ENCODE measurements around the gene LDLRAD4.

LDLRAD4 gene

DNA sequence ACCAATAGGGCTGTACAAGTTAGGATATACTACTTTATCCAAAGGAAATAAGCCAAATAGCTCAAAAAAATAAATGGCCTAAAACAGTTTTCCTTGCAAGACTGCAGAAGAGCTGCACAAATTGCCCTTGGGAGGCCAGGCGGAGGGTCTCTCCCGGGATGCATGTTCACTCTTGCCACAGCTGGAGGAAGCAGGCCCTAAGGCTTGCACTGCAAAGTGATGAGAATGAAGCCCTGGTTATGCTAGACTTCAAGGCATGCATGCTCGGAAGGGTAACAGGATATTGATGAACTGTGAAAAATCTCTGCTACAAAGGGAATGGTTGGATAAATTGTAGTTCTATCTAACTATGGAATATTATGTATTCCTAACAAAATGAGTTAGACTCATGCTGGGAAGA lies 27.5 kb upstream of the LDLRAD4 start:
- Histone ChIP-seq H3K36me3 (no peaks in the 10 kb centered on the region), H3K9me3 (no peaks in the 10 kb centered on the region), H3K4me3 (no peak overlapping the region), H3K27me3 (no peaks in the 10 kb centered on the region), H3K4me1 (no peaks in the 10 kb centered on the region), H3K27ac (no peak overlapping the region)
- TF ChIP-seq, protein P1, sequence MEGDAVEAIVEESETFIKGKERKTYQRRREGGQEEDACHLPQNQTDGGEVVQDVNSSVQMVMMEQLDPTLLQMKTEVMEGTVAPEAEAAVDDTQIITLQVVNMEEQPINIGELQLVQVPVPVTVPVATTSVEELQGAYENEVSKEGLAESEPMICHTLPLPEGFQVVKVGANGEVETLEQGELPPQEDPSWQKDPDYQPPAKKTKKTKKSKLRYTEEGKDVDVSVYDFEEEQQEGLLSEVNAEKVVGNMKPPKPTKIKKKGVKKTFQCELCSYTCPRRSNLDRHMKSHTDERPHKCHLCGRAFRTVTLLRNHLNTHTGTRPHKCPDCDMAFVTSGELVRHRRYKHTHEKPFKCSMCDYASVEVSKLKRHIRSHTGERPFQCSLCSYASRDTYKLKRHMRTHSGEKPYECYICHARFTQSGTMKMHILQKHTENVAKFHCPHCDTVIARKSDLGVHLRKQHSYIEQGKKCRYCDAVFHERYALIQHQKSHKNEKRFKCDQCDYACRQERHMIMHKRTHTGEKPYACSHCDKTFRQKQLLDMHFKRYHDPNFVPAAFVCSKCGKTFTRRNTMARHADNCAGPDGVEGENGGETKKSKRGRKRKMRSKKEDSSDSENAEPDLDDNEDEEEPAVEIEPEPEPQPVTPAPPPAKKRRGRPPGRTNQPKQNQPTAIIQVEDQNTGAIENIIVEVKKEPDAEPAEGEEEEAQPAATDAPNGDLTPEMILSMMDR (IDR thresholded peaks at IDR 0.05) = no peak
- intact Hi-C loops (cut with DNase I; ENCODE audit: low total_unique reads) = no loop called here
- no peak for DNase-seq

DNA sequence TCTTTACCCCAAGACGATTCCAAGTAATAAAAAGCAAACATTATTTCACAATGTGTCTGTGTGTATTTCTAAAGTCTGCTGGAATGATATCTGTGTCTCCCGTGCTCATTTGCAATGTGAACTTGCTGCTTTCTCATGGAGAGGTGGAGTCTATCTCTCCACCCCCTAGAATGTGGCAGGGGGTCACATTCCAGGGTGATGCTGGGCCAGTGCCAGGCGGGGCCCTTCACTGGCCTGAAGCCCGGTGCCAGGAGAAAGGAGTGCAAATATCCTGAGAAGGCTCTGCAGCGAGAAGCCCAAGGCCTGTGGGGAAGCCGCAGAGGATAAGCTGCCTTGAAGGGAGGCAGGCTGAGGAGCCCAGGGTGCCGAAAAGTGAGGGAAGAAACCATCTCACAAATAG lies 26.8 kb upstream of the LDLRAD4 start:
- H3K9me3 ChIP-seq = no peaks in the 10 kb centered on the region
- no peak for DNase-seq
- H3K4me1 ChIP-seq = no peaks in the 10 kb centered on the region
- TF ChIP-seq, protein P1 (IDR thresholded peaks at IDR 0.05) = no peak
- H3K4me3 ChIP-seq = no peak overlapping the region
- H3K36me3 ChIP-seq = no peaks in the 10 kb centered on the region
- intact Hi-C loops (cut with DNase I; ENCODE audit: low total_unique reads) = no loop called here
- no peak overlapping the region for H3K27ac ChIP-seq
- H3K27me3 ChIP-seq = no peaks in the 10 kb centered on the region

DNA sequence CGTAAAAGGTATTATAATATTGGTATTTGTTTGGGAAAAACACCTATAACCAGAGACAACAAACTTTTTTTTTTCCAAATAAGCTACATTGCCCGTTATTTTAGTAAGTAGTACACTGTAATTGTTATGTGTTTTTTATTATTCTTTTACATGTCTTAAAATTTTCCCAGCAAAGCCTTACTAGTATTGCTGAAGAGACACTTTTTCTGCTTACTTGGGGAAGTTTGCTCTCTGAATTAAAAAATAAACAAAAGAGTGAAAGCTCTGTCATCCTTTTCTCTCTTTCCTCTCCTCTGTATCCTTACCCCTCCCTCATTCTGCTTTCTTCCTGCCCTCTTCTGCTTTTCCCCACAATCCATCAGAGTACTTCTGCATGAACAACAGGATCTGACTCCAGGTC lies 25.6 kb upstream of the LDLRAD4 start:
- intact Hi-C loops (cut with DNase I; ENCODE audit: low total_unique reads) = no loop called here
- no peak overlapping the region for H3K4me3 ChIP-seq

DNA sequence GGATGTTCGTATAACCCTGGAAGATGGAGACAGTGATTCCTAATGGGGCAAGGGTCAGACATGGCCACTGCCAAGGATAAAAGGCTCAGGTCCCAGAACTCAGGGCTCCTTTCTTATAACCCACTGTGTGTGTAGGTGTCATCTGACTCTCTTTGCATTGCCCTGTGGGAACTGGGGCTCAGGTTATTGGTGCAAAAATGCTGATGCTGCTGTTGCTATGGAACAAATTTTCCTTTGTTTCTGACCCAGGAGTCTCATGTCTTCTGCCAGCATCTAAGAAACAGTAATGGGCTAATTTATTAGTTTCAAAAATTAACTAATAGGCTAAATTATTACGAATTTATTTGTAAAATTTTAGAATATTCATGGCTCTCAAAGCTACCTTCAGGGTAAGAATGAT lies 24.3 kb upstream of the LDLRAD4 start:
- no peak overlapping the region for H3K27ac ChIP-seq
- peaks cover 0 to 10% (median 2%) of the 10 kb centered on the region in 3 donors for H3K9me3 ChIP-seq
- TF ChIP-seq, protein P1 (IDR thresholded peaks at IDR 0.05) = no peak
- no peaks in the 10 kb centered on the region for H3K27me3 ChIP-seq
- no peak for DNase-seq
- no peak overlapping the region for H3K4me3 ChIP-seq
- no peaks in the 10 kb centered on the region for H3K36me3 ChIP-seq
- no peaks in the 10 kb centered on the region for H3K4me1 ChIP-seq
- intact Hi-C loops (cut with DNase I; ENCODE audit: low total_unique reads) = no loop called here

More for the DNA sequence above, 25.6 kb upstream of the LDLRAD4 start:
- Histone ChIP-seq H3K36me3 (no peaks in the 10 kb centered on the region), H3K27me3 (no peaks in the 10 kb centered on the region), H3K9me3 (no peaks in the 10 kb centered on the region), H3K27ac (no peak overlapping the region), H3K4me1 (no peaks in the 10 kb centered on the region)
- TF ChIP-seq, protein P1 (IDR thresholded peaks at IDR 0.05) = no peak
- DNase-seq = no peak

DNA sequence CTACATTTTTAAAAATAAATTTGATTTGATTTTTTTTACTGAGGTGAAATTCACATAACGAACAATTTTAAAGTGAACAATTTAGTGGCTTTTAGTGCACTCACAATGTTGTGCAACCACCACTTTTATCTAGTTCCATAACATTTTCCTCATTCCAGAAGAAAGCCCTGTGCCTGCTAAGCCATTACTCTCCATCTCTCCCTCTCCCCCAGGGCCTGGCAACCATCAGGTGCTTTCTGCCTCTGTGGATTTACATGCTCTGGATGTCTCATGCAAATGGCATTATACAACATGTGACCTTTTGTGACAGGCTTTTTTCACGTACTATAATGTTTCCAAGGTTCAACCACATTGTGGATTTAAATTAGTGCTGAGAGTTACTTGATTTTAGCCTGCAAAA lies 19.9 kb upstream of the LDLRAD4 start:
- TF ChIP-seq, protein P1 (IDR thresholded peaks at IDR 0.05) = no peak
- Histone ChIP-seq H3K9me3 (peaks cover 0 to 22% (median 12%) of the 10 kb centered on the region in 3 donors), H3K4me3 (no peak overlapping the region), H3K27me3 (peaks cover 0 to 6% of the 10 kb centered on the region in 2 donors), H3K36me3 (no peaks in the 10 kb centered on the region), H3K27ac (no peak overlapping the region), H3K4me1 (no peaks in the 10 kb centered on the region)
- intact Hi-C loops (cut with DNase I; ENCODE audit: low total_unique reads) = no loop called here
- no peak for DNase-seq

DNA sequence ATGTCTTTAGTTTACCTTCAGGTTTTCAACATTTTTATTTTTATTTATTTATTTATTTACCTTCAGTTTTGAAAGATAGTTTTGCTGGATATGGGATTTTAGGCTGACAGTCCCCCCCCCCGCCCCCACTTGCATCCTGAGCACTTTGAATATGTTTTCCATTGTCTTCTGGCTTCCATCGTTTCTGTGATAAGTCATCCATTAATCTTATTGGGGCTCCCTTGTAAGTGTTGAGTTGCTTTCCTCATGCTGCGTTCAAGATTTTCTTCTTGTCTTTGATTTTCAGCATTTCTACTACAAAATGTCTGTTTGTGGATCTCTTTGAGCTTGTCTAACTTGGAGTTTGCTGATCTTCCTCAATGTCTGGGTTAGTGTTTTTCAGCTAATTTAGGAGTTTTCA lies 19.4 kb upstream of the LDLRAD4 start:
- no peak for DNase-seq
- Histone ChIP-seq H3K9me3 (peaks cover 0 to 22% (median 12%) of the 10 kb centered on the region in 3 donors), H3K4me3 (no peak overlapping the region), H3K36me3 (no peaks in the 10 kb centered on the region), H3K27ac (no peak overlapping the region), H3K4me1 (no peaks in the 10 kb centered on the region), H3K27me3 (peaks cover 0 to 6% of the 10 kb centered on the region in 2 donors)
- TF ChIP-seq, protein P1 (IDR thresholded peaks at IDR 0.05) = no peak
- intact Hi-C loops (cut with DNase I; ENCODE audit: low total_unique reads) = no loop called here

All from tibial artery (tissue), 4 donors.